Activated CD4-positive, alpha-beta T cell treated with anti-CD3 and anti-CD28 coated beads, Interleukin-2, amount 10 ng/mL, durations not matched to agents 7 days and 5 days (primary cell): Measurements from ENCODE around the gene MYBPH. TPM values are rescaled to one million over a fixed set of nuclear protein-coding genes. Genes with fewer than 3 reads are reported as not detected.

Source experiments
- CTCF ChIA-PET: fragments of 350-600 bp; sonication (Branson Sonifier 250); formaldehyde crosslinking; loops from one replicate; lab custom pipeline; 2021; ENCODE audit warnings: antibody characterized with exemption; lab: Charles Lee
- POLR2A ChIA-PET: fragments of 350-600 bp; sonication (Branson Sonifier 250); formaldehyde crosslinking; loops from one replicate; lab custom pipeline; 2021; ENCODE audit warnings: antibody characterized with exemption; lab: Charles Lee
- DNase-seq: peaks from one replicate; pipeline ENCODE4 v3.0.0-alpha.2; 2020
- H3K27ac Mint-ChIP-seq: one replicate; pipeline ENCODE4 v1.8.0; 2021; ENCODE audit warnings: mild to moderate bottlenecking, moderate library complexity, mixed read lengths
- H3K27me3 Mint-ChIP-seq: one replicate; pipeline ENCODE4 v1.8.0; 2021; ENCODE audit warnings: mixed read lengths
- H3K36me3 Mint-ChIP-seq: one replicate; pipeline ENCODE4 v1.8.0; 2021; ENCODE audit warnings: low read depth, mixed read lengths
- H3K4me1 Mint-ChIP-seq: one replicate; pipeline ENCODE4 v1.8.0; 2021; ENCODE audit warnings: mixed read lengths
- H3K4me3 Mint-ChIP-seq: one replicate; pipeline ENCODE4 v1.8.0; 2021; ENCODE audit warnings: mild to moderate bottlenecking, moderate library complexity, mixed read lengths
- H3K9me3 Mint-ChIP-seq: one replicate; pipeline ENCODE4 v1.8.0; 2021; ENCODE audit warnings: mixed read lengths
- total RNA-seq, 2 experiments: library from RNA; stranded (reverse); gene quantifications; one replicate each; pipeline ENCODE4 v1.2.3, GENCODE V29; 2021

Gene MYBPH
- total RNA-seq, 2 experiments from 2014 or later: not detected

- H3K27me3 Mint-ChIP-seq: peaks cover 2% of the 10 kb centered on the region
- H3K36me3 Mint-ChIP-seq: no peaks in the 10 kb centered on the region
- ChIA-PET POLR2A (no interaction called here), CTCF (interaction anchor here (0.6 to 3.2 kb wide), 4 partner anchors 25 to 321 kb away, joined by 4 to 16 read pairs (median 8); partner anchors contain the start of gene OPTC)
- no peak overlapping the region for H3K4me3 Mint-ChIP-seq
- no peak overlapping the region for H3K27ac Mint-ChIP-seq
- H3K4me1 Mint-ChIP-seq: no peaks in the 10 kb centered on the region
- no peak for DNase-seq
- H3K9me3 Mint-ChIP-seq: no peaks in the 10 kb centered on the region
Measured at GRCh38 chr1:203173566-203173965, 2.1 kb downstream of the MYBPH start.

DNA sequence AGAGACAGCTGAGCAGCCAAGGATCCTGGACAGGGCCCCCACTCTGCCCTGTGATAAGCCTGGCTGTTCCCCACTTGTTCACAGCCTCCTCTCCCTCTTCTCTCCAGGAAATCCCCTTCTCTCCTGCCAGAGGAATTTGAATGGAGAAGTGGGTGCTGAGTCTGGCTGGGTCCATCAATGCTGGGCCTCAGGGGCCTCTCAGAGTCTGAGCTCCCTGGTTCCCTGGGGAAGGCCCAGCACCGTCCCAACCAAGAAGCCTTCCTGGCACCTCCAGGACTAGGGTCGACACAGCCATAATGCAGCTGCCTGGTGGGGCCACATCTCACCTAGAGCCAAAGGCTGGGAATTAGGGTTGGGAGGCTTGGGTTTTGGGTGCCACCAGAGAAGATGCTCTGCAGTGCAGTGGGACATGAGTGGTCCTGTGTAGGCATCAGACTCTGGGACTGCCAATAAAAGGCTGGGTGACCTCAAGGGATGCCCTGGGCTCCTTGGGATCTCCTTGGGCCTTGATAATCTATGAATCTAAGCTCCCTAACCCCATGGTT is 2.5 kb downstream of the MYBPH start:
- ChIA-PET CTCF (interaction anchor here (0.6 to 3.2 kb wide), 8 partner anchors 24 to 321 kb away, joined by 3 to 16 read pairs (median 6); partner anchors contain the start of gene OPTC), POLR2A (no interaction called here)
- no peaks in the 10 kb centered on the region for H3K36me3 Mint-ChIP-seq
- no peak for DNase-seq
- no peak overlapping the region for H3K4me3 Mint-ChIP-seq
- no peaks in the 10 kb centered on the region for H3K4me1 Mint-ChIP-seq
- H3K27ac Mint-ChIP-seq: no peak overlapping the region
- H3K9me3 Mint-ChIP-seq: no peaks in the 10 kb centered on the region
- peaks cover 2% of the 10 kb centered on the region for H3K27me3 Mint-ChIP-seq

DNA sequence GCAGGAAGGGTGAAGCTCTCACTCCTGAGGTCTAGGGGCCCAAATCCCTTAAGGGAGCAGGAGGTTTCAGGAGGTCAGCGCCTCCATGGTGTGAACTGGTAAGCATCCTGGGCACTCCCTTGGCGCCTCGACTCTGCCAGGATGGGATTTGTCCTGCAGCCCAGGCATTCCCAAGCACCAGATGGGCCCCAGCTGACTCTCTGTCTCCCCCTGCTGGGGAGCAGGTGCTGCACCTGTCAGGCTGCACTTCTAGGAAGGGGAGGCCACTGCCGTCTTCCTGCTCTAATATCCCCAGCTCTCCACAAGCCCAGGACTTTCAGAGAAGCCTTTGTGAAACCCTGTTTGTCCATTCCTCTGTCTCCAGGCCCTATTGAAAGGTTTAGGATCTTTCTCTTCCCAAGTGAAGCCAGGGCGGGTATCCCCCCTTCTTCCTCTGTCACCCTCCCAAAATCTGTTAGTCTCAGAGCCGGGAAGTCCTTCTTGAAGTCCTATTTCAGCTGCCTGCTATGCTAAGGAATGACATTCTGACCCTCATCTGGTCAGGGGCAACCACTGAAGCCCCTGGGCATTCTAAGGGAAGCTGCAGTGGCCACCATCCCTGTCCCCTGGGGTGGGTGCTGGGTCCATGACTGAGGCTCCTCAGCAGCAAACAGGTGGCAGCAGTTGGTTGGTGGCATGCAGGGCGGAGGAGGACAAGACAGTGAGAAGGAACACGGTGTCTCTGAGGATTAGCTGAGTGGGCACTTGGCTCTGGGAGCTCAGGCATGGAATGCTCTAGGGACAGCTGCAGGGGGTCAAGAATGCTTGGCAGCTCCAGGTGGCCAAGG is 3.2 kb downstream of the MYBPH start:
- H3K36me3 Mint-ChIP-seq: no peaks in the 10 kb centered on the region
- no peak overlapping the region for H3K27ac Mint-ChIP-seq
- ChIA-PET POLR2A (interaction anchor here (1.0 kb wide), 1 partner anchor 54 kb away, joined by 3 read pairs; no protein-coding TSS in a partner anchor), CTCF (interaction anchor here (0.5 to 3.2 kb wide), 14 partner anchors 12 to 172 kb away, joined by 3 to 16 read pairs (median 4); no protein-coding TSS in a partner anchor)
- H3K4me3 Mint-ChIP-seq: no peak overlapping the region
- H3K9me3 Mint-ChIP-seq: no peaks in the 10 kb centered on the region
- no peaks in the 10 kb centered on the region for H3K27me3 Mint-ChIP-seq
- peak; percentile 65 for DNase-seq
- no peaks in the 10 kb centered on the region for H3K4me1 Mint-ChIP-seq

GRCh38 chr1:203171341-203172183 is 4.1 kb downstream of the MYBPH start:
- H3K4me1 Mint-ChIP-seq: no peaks in the 10 kb centered on the region
- CTCF ChIA-PET: interaction anchor here (0.6 to 3.2 kb wide), 12 partner anchors 11 to 345 kb away, joined by 3 to 16 read pairs (median 4); no protein-coding TSS in a partner anchor
- no peaks in the 10 kb centered on the region for H3K9me3 Mint-ChIP-seq
- H3K4me3 Mint-ChIP-seq: no peak overlapping the region
- H3K27me3 Mint-ChIP-seq: no peaks in the 10 kb centered on the region
- H3K36me3 Mint-ChIP-seq: no peaks in the 10 kb centered on the region
- H3K27ac Mint-ChIP-seq: no peak overlapping the region
- DNase-seq: no peak
- POLR2A ChIA-PET: interaction anchor here (1.0 kb wide), 1 partner anchor 53 kb away, joined by 3 read pairs; no protein-coding TSS in a partner anchor

DNA sequence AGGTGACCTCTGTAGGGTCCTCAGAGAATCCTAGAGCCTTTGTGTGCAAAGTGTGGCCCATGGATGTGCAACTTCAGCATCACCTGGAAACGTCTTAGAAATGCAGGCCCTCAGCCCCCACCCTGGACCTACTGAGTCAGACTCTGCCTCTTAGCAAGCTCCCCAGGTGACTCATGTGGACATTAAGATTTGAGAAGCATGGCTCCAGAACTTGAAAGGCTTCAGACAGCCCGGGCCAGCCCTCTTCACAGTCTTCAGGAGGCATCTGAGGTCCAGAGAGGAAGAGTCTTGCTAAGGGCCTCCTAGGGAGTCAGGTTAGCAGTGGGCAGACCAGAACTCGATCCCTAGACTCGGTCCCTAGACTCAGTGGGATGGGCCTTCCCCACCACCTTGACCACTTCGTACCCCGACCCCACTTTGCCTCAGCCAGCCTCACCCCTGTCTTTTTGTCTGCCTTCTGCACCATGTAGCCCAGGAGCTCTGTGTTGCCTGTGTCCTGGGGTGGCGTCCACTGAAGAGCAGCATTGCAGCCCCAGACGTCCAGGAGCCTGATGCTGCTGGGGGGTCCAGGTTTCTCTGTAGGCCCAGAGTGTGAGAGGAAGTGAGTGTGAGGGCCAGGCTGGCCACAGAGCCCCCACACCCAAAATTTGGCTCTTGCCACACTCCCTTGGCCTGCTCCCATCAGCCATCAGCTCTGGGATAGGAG is 4.8 kb downstream of the MYBPH start:
- Mint-ChIP-seq H3K9me3 (no peaks in the 10 kb centered on the region), H3K4me1 (no peaks in the 10 kb centered on the region), H3K4me3 (no peak overlapping the region), H3K27ac (no peak overlapping the region), H3K27me3 (no peaks in the 10 kb centered on the region), H3K36me3 (no peaks in the 10 kb centered on the region)
- DNase-seq: no peak
- POLR2A ChIA-PET: no interaction called here
- CTCF ChIA-PET: interaction anchor here (0.6 to 3.2 kb wide), 6 partner anchors 15 to 344 kb away, joined by 3 to 16 read pairs (median 8); no protein-coding TSS in a partner anchor

GRCh38 chr1:203169770-203170520 is 5.7 kb downstream of the MYBPH start:
- ChIA-PET POLR2A (no interaction called here), CTCF (interaction anchor here (1.3 to 2.6 kb wide), 3 partner anchors 12 to 46 kb away, joined by 3 to 10 read pairs (median 7); no protein-coding TSS in a partner anchor)
- no peak for DNase-seq
- H3K27me3 Mint-ChIP-seq: no peaks in the 10 kb centered on the region
- no peak overlapping the region for H3K4me3 Mint-ChIP-seq
- H3K4me1 Mint-ChIP-seq: no peaks in the 10 kb centered on the region
- no peak overlapping the region for H3K27ac Mint-ChIP-seq
- H3K36me3 Mint-ChIP-seq: no peaks in the 10 kb centered on the region
- no peaks in the 10 kb centered on the region for H3K9me3 Mint-ChIP-seq

GRCh38 chr1:203168991-203169390 is 6.6 kb downstream of the MYBPH start:
- no peaks in the 10 kb centered on the region for H3K36me3 Mint-ChIP-seq
- ChIA-PET CTCF (interaction anchor here (1.3 to 2.2 kb wide), 3 partner anchors 9 to 40 kb away, joined by 3 to 7 read pairs (median 3); no protein-coding TSS in a partner anchor), POLR2A (no interaction called here)
- H3K4me3 Mint-ChIP-seq: no peak overlapping the region
- H3K27me3 Mint-ChIP-seq: no peaks in the 10 kb centered on the region
- DNase-seq: no peak
- H3K9me3 Mint-ChIP-seq: no peaks in the 10 kb centered on the region
- H3K27ac Mint-ChIP-seq: no peak overlapping the region
- no peaks in the 10 kb centered on the region for H3K4me1 Mint-ChIP-seq

GRCh38 chr1:203168256-203168786 is 7.3 kb downstream of the MYBPH start:
- Mint-ChIP-seq H3K27me3 (no peaks in the 10 kb centered on the region), H3K27ac (no peak overlapping the region), H3K9me3 (no peaks in the 10 kb centered on the region), H3K36me3 (no peaks in the 10 kb centered on the region), H3K4me1 (no peaks in the 10 kb centered on the region), H3K4me3 (no peak overlapping the region)
- ChIA-PET CTCF (interaction anchor here (1.3 to 1.4 kb wide), 2 partner anchors 9 to 10 kb away, joined by 3 read pairs; no protein-coding TSS in a partner anchor), POLR2A (no interaction called here)
- no peak for DNase-seq

DNA sequence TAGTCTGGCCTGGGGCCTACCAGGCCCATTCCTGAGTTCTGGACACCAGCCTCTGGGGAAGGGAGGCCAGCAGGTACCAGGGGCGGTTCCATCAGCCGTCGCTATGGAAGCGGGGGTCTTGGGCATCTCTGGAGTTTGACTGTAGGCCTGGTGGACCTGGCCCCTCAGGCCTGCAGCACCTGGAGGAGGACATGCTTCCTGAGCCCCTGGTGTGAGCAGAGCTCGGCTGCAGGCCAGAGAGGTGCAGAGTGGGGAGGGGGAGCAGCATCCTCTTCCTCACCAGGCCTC is 7.8 kb downstream of the MYBPH start:
- H3K36me3 Mint-ChIP-seq: no peaks in the 10 kb centered on the region
- DNase-seq: no peak
- ChIA-PET POLR2A (no interaction called here), CTCF (interaction anchor here (1.4 kb wide), 1 partner anchor 10 kb away, joined by 3 read pairs; no protein-coding TSS in a partner anchor)
- H3K9me3 Mint-ChIP-seq: no peaks in the 10 kb centered on the region
- H3K4me3 Mint-ChIP-seq: no peak overlapping the region
- H3K27ac Mint-ChIP-seq: no peak overlapping the region
- H3K4me1 Mint-ChIP-seq: no peaks in the 10 kb centered on the region
- peaks cover 1% of the 10 kb centered on the region for H3K27me3 Mint-ChIP-seq

- H3K4me1 Mint-ChIP-seq: no peaks in the 10 kb centered on the region
- ChIA-PET CTCF (interaction anchor here (1.3 to 1.4 kb wide), 2 partner anchors 10 to 100 kb away, joined by 3 read pairs; no protein-coding TSS in a partner anchor), POLR2A (no interaction called here)
- no peak overlapping the region for H3K27ac Mint-ChIP-seq
- H3K4me3 Mint-ChIP-seq: no peak overlapping the region
- peaks cover 2% of the 10 kb centered on the region for H3K27me3 Mint-ChIP-seq
- H3K36me3 Mint-ChIP-seq: no peaks in the 10 kb centered on the region
- DNase-seq: no peak
- H3K9me3 Mint-ChIP-seq: no peaks in the 10 kb centered on the region
Measured at GRCh38 chr1:203167026-203167912, 8.4 kb downstream of the MYBPH start.
